ENCODE results near the gene THEMIS2. TPM values are rescaled to one million over a fixed set of nuclear protein-coding genes. Genes with fewer than 3 reads are reported as not detected.

THEMIS2 gene
- total and polyA plus RNA-seq, 2 of the 13 experiments (the other 11 are each of a cell fraction or from before 2014, with no cell fraction given) = 0.38 to 1.5 TPM

- TF ChIP-seq ZNF20 (CRISPR knock-in tag; IDR thresholded peaks at IDR 0.05) = no peak
- TF ChIP-seq ARID3A (IDR thresholded peaks at IDR 0.05; ENCODE audit: low read depth, low read length) = no peak
- TF ChIP-seq ZNF703 (CRISPR knock-in tag; IDR thresholded peaks at IDR 0.05; ENCODE audit: borderline replicate concordance) = no peak
- TF ChIP-seq BORCS8-MEF2B (CRISPR knock-in tag; IDR thresholded peaks at IDR 0.05) = no peak
- TF ChIP-seq TSC22D2 (CRISPR knock-in tag; IDR thresholded peaks at IDR 0.05; ENCODE audit: borderline replicate concordance) = no peak
- TF ChIP-seq ATF5 (CRISPR knock-in tag; IDR thresholded peaks at IDR 0.05; ENCODE audit: low read depth) = no peak
- peak; percentile 97 for TF ChIP-seq STAG1 (CRISPR knock-in tag; IDR thresholded peaks at IDR 0.05)
- no peak for TF ChIP-seq ZBTB44 (CRISPR knock-in tag; IDR thresholded peaks at IDR 0.05)
- TF ChIP-seq ZSCAN25 (CRISPR knock-in tag; IDR thresholded peaks at IDR 0.05) = no peak
- no peak for TF ChIP-seq RARA (CRISPR knock-in tag; IDR thresholded peaks at IDR 0.05)
- no peak for TF ChIP-seq SIN3A (IDR thresholded peaks at IDR 0.05; ENCODE audit: borderline replicate concordance, low read depth, low read length)
- no peak for TF ChIP-seq ZNF260 (CRISPR knock-in tag; IDR thresholded peaks at IDR 0.05; ENCODE audit: borderline replicate concordance, low read depth)
- 0 out of 2 replicates have a peak, but pooled peaks have one; percentile 19 for TF ChIP-seq FOSL2 (CRISPR knock-in tag; IDR thresholded peaks at IDR 0.05)
- no peak for TF ChIP-seq ZNF235 (CRISPR knock-in tag; IDR thresholded peaks at IDR 0.05; ENCODE audit: borderline replicate concordance)
- no peak for TF ChIP-seq DNMT3B (CRISPR knock-in tag; conservative IDR thresholded peaks at IDR 0.05)
- TF ChIP-seq KDM4B (CRISPR knock-in tag; IDR thresholded peaks at IDR 0.05) = no peak
- 0 out of 2 replicates have a peak, but pooled peaks have one; percentile 27 for TF ChIP-seq ZBTB33 (CRISPR knock-in tag; IDR thresholded peaks at IDR 0.05)
- no peak for TF ChIP-seq CEBPB (IDR thresholded peaks at IDR 0.05; ENCODE audit: borderline replicate concordance, low read depth, low read length)
- TF ChIP-seq ZNF207 (IDR thresholded peaks at IDR 0.05; ENCODE audit: borderline replicate concordance) = no peak
- peak; percentile 60; the same call in 1 of the 2 replicates for TF ChIP-seq NFKB2 (CRISPR knock-in tag; IDR thresholded peaks at IDR 0.05; ENCODE audit: borderline replicate concordance)
- no peak for TF ChIP-seq IRX3 (CRISPR knock-in tag; IDR thresholded peaks at IDR 0.05; ENCODE audit: borderline replicate concordance, low read depth)
- TF ChIP-seq ZBTB34 (CRISPR knock-in tag; IDR thresholded peaks at IDR 0.05) = no peak
These were observed 14.0 kb upstream of the THEMIS2 start (continued) for GRCh38 chr1:27858072-27858948.

All from HepG2 (cell line).